Measurements from ENCODE around the gene PLEKHG5. TPM values are rescaled to one million over a fixed set of nuclear protein-coding genes. Genes with fewer than 3 reads are reported as not detected.

Gene PLEKHG5
- total RNA-seq, 1 donor from 2014 or later = 34.9 TPM

GRCh38 chr1:6466751-6467150 is 24.7 kb downstream of the PLEKHG5 start:
- H3K27ac Mint-ChIP-seq (ENCODE audit: unreplicated experiment) = no peak overlapping the region
- no peak overlapping the region for H3K4me3 Mint-ChIP-seq (ENCODE audit: unreplicated experiment)
- H3K4me1 Mint-ChIP-seq (ENCODE audit: unreplicated experiment) = no peaks in the 10 kb centered on the region
- no peaks in the 10 kb centered on the region for H3K27me3 Mint-ChIP-seq (ENCODE audit: unreplicated experiment)
- no peaks in the 10 kb centered on the region for H3K9me3 Mint-ChIP-seq (ENCODE audit: unreplicated experiment)
- H3K36me3 Mint-ChIP-seq (ENCODE audit: unreplicated experiment) = peaks cover 15% of the 10 kb centered on the region
- no peak for TF ChIP-seq CTCF (IDR thresholded peaks at IDR 0.05)
- DNase-seq (ENCODE audit: extremely low spot score, unreplicated experiment) = no peak

- Mint-ChIP-seq H3K36me3 (ENCODE audit: unreplicated experiment) (peaks cover 17% of the 10 kb centered on the region), H3K27me3 (ENCODE audit: unreplicated experiment) (no peaks in the 10 kb centered on the region), H3K4me3 (ENCODE audit: unreplicated experiment) (no peak within 1 kb of the TSS), H3K4me1 (ENCODE audit: unreplicated experiment) (no peaks in the 10 kb centered on the region), H3K27ac (ENCODE audit: unreplicated experiment) (no peak within 1 kb of the TSS), H3K9me3 (ENCODE audit: unreplicated experiment) (no peaks in the 10 kb centered on the region)
- DNase-seq (ENCODE audit: extremely low spot score, unreplicated experiment) = no peak
- no peak for TF ChIP-seq CTCF (IDR thresholded peaks at IDR 0.05)
These were observed 25.4 kb downstream of the PLEKHG5 start, which contains the start of gene TNFRSF25 for GRCh38 chr1:6466023-6466422. Gene TNFRSF25 (minus strand): TSS chr1:6466173. CDS start chr1:6466107, 66 bp downstream.

GRCh38 chr1:6465461-6466005 is 25.9 kb downstream of the PLEKHG5 start:
- H3K9me3 Mint-ChIP-seq (ENCODE audit: unreplicated experiment) = no peaks in the 10 kb centered on the region
- H3K27me3 Mint-ChIP-seq (ENCODE audit: unreplicated experiment) = no peaks in the 10 kb centered on the region
- no peak for TF ChIP-seq CTCF (IDR thresholded peaks at IDR 0.05)
- H3K4me3 Mint-ChIP-seq (ENCODE audit: unreplicated experiment) = no peak overlapping the region
- H3K27ac Mint-ChIP-seq (ENCODE audit: unreplicated experiment) = no peak overlapping the region
- H3K4me1 Mint-ChIP-seq (ENCODE audit: unreplicated experiment) = no peaks in the 10 kb centered on the region
- DNase-seq (ENCODE audit: extremely low spot score, unreplicated experiment) = no peak
- peaks cover 17% of the 10 kb centered on the region for H3K36me3 Mint-ChIP-seq (ENCODE audit: unreplicated experiment)

GRCh38 chr1:6464915-6465314 is 26.6 kb downstream of the PLEKHG5 start:
- Mint-ChIP-seq H3K9me3 (ENCODE audit: unreplicated experiment) (no peaks in the 10 kb centered on the region), H3K4me1 (ENCODE audit: unreplicated experiment) (no peaks in the 10 kb centered on the region), H3K27me3 (ENCODE audit: unreplicated experiment) (no peaks in the 10 kb centered on the region), H3K36me3 (ENCODE audit: unreplicated experiment) (peaks cover 13% of the 10 kb centered on the region), H3K4me3 (ENCODE audit: unreplicated experiment) (no peak overlapping the region), H3K27ac (ENCODE audit: unreplicated experiment) (no peak overlapping the region)
- no peak for TF ChIP-seq CTCF (IDR thresholded peaks at IDR 0.05)
- no peak for DNase-seq (ENCODE audit: extremely low spot score, unreplicated experiment)

- H3K9me3 Mint-ChIP-seq (ENCODE audit: unreplicated experiment) = no peaks in the 10 kb centered on the region
- H3K27me3 Mint-ChIP-seq (ENCODE audit: unreplicated experiment) = no peaks in the 10 kb centered on the region
- TF ChIP-seq CTCF (IDR thresholded peaks at IDR 0.05) = no peak
- no peak for DNase-seq (ENCODE audit: extremely low spot score, unreplicated experiment)
- H3K4me1 Mint-ChIP-seq (ENCODE audit: unreplicated experiment) = no peaks in the 10 kb centered on the region
- H3K27ac Mint-ChIP-seq (ENCODE audit: unreplicated experiment) = no peak overlapping the region
- peaks cover 12% of the 10 kb centered on the region for H3K36me3 Mint-ChIP-seq (ENCODE audit: unreplicated experiment)
- no peak overlapping the region for H3K4me3 Mint-ChIP-seq (ENCODE audit: unreplicated experiment)
These were observed 27.0 kb downstream of the PLEKHG5 start for GRCh38 chr1:6464514-6464836.
